ENCODE results near the gene VDAC1.

- no peak for TF ChIP-seq CTCF (IDR thresholded peaks at IDR 0.05)
- no peak for TF ChIP-seq POLR2AphosphoS5 (IDR thresholded peaks at IDR 0.05; ENCODE audit: low read depth, low read length)
- no peak for TF ChIP-seq TCF7L2 (IDR thresholded peaks at IDR 0.05; ENCODE audit: low read depth, low read length)
Measured at GRCh38 chr5:133935667-133935940, 69.2 kb downstream of the VDAC1 start.
